Common myeloid progenitor, CD34-positive (primary cell): ENCODE measurements around the gene HNF1A.
"Not testable (repeated sequence)": the region's sequence is repeated elsewhere in the genome, so short reads cannot be mapped to it uniquely, and the experiment has no call there.

Experiments used
- CTCF ChIA-PET: fragments of 350-600 bp; sonication (Branson Sonifier 250); formaldehyde crosslinking; loops from one replicate; lab custom pipeline; 2021; ENCODE audit warnings: antibody characterized with exemption; lab: Charles Lee
- POLR2A ChIA-PET: fragments of 350-600 bp; sonication (Branson Sonifier 250); formaldehyde crosslinking; loops from one replicate; lab custom pipeline; 2021; ENCODE audit warnings: antibody characterized with exemption; lab: Charles Lee
- DNase-seq, 3 donors: peaks; one replicate each; pipeline versions ENCODE4 v3.0.0 to v3.0.0-alpha.2; 2013
- H3K27ac ChIP-seq, 2 experiments: 1 replicate in 1 of 2; 2 replicates in 1 of 2; pipeline ENCODE4 v1.7.0; 2013; ENCODE audit warnings: inconsistent platforms in 2 of 2, low read length in 2 of 2, mild to moderate bottlenecking in 2 of 2, low read depth in 1 of 2, moderate library complexity in 1 of 2; ENCODE audit not compliant: severe bottlenecking in 2 of 2, insufficient read depth in 1 of 2, poor library complexity in 1 of 2
- H3K27me3 ChIP-seq, 5 experiments: replicated peaks in 2 of 5; 1 replicate in 3 of 5; 2 replicates in 2 of 5; pipeline versions ENCODE4 v1.6.1 to v1.7.0; 2013; ENCODE audit warnings: low read length in 4 of 5, mild to moderate bottlenecking in 2 of 5, moderate library complexity in 2 of 5, inconsistent platforms in 1 of 5; ENCODE audit not compliant: insufficient read depth in 5 of 5, control insufficient read depth in 4 of 5
- H3K36me3 ChIP-seq, 4 experiments: 1 replicate in 2 of 4; 2 replicates in 2 of 4; pipeline versions ENCODE4 v1.6.1 to v1.7.0; 2013; ENCODE audit warnings: low read length in 3 of 4, control low read depth in 1 of 4, mild to moderate bottlenecking in 1 of 4; ENCODE audit not compliant: control insufficient read depth in 4 of 4, insufficient read depth in 4 of 4
- H3K4me1 ChIP-seq, 4 experiments: 1 replicate in 3 of 4; 2 replicates in 1 of 4; pipeline versions ENCODE4 v1.6.1 to v1.7.1; 2013; ENCODE audit warnings: low read length in 3 of 4, mild to moderate bottlenecking in 3 of 4, control low read depth in 1 of 4, inconsistent platforms in 1 of 4, moderate library complexity in 1 of 4; ENCODE audit not compliant: control insufficient read depth in 4 of 4, insufficient read depth in 4 of 4; ENCODE audit errors: control extremely low read depth in 1 of 4
- H3K4me3 ChIP-seq, 7 experiments: 1 replicate in 4 of 7; 2 replicates in 3 of 7; pipeline versions ENCODE4 v1.5.1 to v1.7.0; 2013; ENCODE audit warnings: mild to moderate bottlenecking in 7 of 7, low read length in 6 of 7, moderate library complexity in 6 of 7, inconsistent platforms in 2 of 7, low read depth in 2 of 7, control low read depth in 1 of 7; ENCODE audit not compliant: insufficient read depth in 4 of 7, control insufficient read depth in 1 of 7; ENCODE audit errors: extremely low read depth in 1 of 7
- H3K9me3 ChIP-seq, 5 experiments: 1 replicate in 4 of 5; 2 replicates in 1 of 5; pipeline versions ENCODE4 v1.6.1 to v1.7.1; 2013; ENCODE audit warnings: low read length in 4 of 5, mild to moderate bottlenecking in 2 of 5, inconsistent platforms in 1 of 5, low read depth in 1 of 5, moderate library complexity in 1 of 5; ENCODE audit not compliant: control insufficient read depth in 4 of 5, insufficient read depth in 2 of 5; ENCODE audit errors: control extremely low read depth in 1 of 5
- WGBS: methylation state at CpG from one replicate; pipeline ENCODE4 v1.1.5; 2013; ENCODE audit not compliant: insufficient coverage; 5-methylcytosine and 5-hydroxymethylcytosine counted together

Gene HNF1A

GRCh38 chr12:120943482-120943881 lies 34.9 kb upstream of the HNF1A start:
- Histone ChIP-seq H3K9me3 (no peaks in the 10 kb centered on the region), H3K4me3 (no peak overlapping the region), H3K27ac (no peak overlapping the region), H3K36me3 (no peaks in the 10 kb centered on the region), H3K4me1 (peaks cover 0 to 25% (median 9%) of the 10 kb centered on the region in 4 experiments), H3K27me3 (no peaks in the 10 kb centered on the region)
- WGBS = no CpG with 5 or more reads among the region's 3 CpGs
- ChIA-PET POLR2A (interaction anchor here (0.5 kb wide), 1 partner anchor 114 kb away, joined by 3 read pairs; no protein-coding TSS in a partner anchor), CTCF (interaction anchor here (0.7 to 1.8 kb wide), 5 partner anchors 17 to 71 kb away, joined by 3 to 9 read pairs (median 4); no protein-coding TSS in a partner anchor)
- DNase-seq = no peak

- ChIA-PET POLR2A (no interaction called here), CTCF (interaction anchor here (0.7 to 1.8 kb wide), 4 partner anchors 27 to 545 kb away, joined by 3 to 9 read pairs (median 4); no protein-coding TSS in a partner anchor)
- Histone ChIP-seq H3K4me3 (no peak overlapping the region), H3K27me3 (no peaks in the 10 kb centered on the region), H3K4me1 (peaks cover 0 to 13% (median 1%) of the 10 kb centered on the region in 4 experiments), H3K9me3 (no peaks in the 10 kb centered on the region), H3K36me3 (no peaks in the 10 kb centered on the region), H3K27ac (no peak overlapping the region)
- WGBS = 46% methylated on average over 6 of the region's 9 CpGs
- DNase-seq = peak; percentile 51 to 68 (median 60)
Measured at GRCh38 chr12:120944645-120945217, 33.6 kb upstream of the HNF1A start.

- H3K36me3 ChIP-seq, H3K27ac ChIP-seq, H3K27me3 ChIP-seq, H3K4me1 ChIP-seq, H3K9me3 ChIP-seq, POLR2A ChIA-PET, DNase-seq, H3K4me3 ChIP-seq: not testable (repeated sequence)
- WGBS = 94% methylated on average over 3 of the region's 6 CpGs
- CTCF ChIA-PET = interaction anchor here (0.7 to 1.4 kb wide), 3 partner anchors 27 to 544 kb away, joined by 3 to 5 read pairs (median 4); no protein-coding TSS in a partner anchor
Measured at GRCh38 chr12:120945516-120945915, 32.8 kb upstream of the HNF1A start.

DNA sequence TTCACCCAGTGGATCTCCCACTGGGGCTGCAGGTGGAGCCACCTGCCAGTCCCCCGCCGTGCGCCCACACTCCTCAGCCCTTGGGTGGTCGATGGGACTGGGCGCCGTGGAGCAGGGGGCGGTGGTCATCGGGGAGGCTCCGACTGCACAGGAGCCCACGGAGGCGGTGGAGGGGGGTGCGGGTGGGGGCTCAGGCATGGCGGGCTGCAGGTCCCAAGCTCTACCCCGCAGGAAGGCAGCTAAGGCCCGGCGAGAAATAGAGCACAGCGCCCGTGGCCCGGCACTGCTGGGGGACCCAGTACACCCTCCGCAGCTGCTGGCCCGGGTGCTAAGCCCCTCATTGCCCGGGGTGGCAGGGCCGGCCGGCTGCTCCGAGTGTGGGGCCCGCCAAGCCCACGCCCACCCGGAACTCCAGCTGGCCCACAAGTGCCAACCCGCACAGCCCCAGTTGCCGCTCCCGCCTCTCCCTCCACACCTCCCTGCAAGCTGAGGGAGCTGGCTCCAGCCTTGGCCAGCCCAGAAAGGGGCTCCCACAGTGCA lies 28.0 kb upstream of the HNF1A start:
- H3K9me3 ChIP-seq, H3K27ac ChIP-seq, DNase-seq, H3K4me3 ChIP-seq, POLR2A ChIA-PET, H3K36me3 ChIP-seq, H3K4me1 ChIP-seq, H3K27me3 ChIP-seq: not testable (repeated sequence)
- 95% methylated on average over 20 of the region's 31 CpGs for WGBS
- CTCF ChIA-PET = interaction anchor here (1.1 to 2.1 kb wide), 3 partner anchors 12 to 230 kb away, joined by 3 to 6 read pairs (median 4); no protein-coding TSS in a partner anchor

- Histone ChIP-seq H3K4me1 (no peaks in the 10 kb centered on the region), H3K27me3 (no peaks in the 10 kb centered on the region), H3K27ac (no peak overlapping the region), H3K9me3 (no peaks in the 10 kb centered on the region), H3K4me3 (no peak overlapping the region), H3K36me3 (no peaks in the 10 kb centered on the region)
- ChIA-PET CTCF (interaction anchor here (0.6 to 1.7 kb wide), 3 partner anchors 15 to 60 kb away, joined by 3 to 4 read pairs (median 3); no protein-coding TSS in a partner anchor), POLR2A (no interaction called here)
- 100% methylated on average over 5 of the region's 5 CpGs for WGBS
- DNase-seq = no peak
Measured at GRCh38 chr12:120950807-120951206, 27.5 kb upstream of the HNF1A start.

- Histone ChIP-seq H3K27me3 (no peaks in the 10 kb centered on the region), H3K9me3 (no peaks in the 10 kb centered on the region), H3K36me3 (no peaks in the 10 kb centered on the region), H3K27ac (no peak overlapping the region), H3K4me3 (no peak overlapping the region), H3K4me1 (peaks cover 0 to 7% (median 6%) of the 10 kb centered on the region in 4 experiments)
- CTCF ChIA-PET = interaction anchor here (0.6 to 1.3 kb wide), 4 partner anchors 11 to 90 kb away, joined by 3 read pairs; no protein-coding TSS in a partner anchor
- 100% methylated on average over 4 of the region's 4 CpGs for WGBS
- no peak for DNase-seq
- POLR2A ChIA-PET = no interaction called here
Measured at GRCh38 chr12:120955232-120955631, 23.1 kb upstream of the HNF1A start.
